Stimulated activated CD4-positive, alpha-beta T cell treated with anti-CD3 and anti-CD28 coated beads, TNF-alpha, amount 100 ng/mL, for 4 hours (primary cell): Measurements from ENCODE around the gene MYBPC3.

Source experiments
- DNase-seq, 3 experiments: peaks; one replicate each; pipeline ENCODE4 v3.0.0-alpha.2; 2020; ENCODE audit warnings: low read depth in 3 of 3

The MYBPC3 gene

DNA sequence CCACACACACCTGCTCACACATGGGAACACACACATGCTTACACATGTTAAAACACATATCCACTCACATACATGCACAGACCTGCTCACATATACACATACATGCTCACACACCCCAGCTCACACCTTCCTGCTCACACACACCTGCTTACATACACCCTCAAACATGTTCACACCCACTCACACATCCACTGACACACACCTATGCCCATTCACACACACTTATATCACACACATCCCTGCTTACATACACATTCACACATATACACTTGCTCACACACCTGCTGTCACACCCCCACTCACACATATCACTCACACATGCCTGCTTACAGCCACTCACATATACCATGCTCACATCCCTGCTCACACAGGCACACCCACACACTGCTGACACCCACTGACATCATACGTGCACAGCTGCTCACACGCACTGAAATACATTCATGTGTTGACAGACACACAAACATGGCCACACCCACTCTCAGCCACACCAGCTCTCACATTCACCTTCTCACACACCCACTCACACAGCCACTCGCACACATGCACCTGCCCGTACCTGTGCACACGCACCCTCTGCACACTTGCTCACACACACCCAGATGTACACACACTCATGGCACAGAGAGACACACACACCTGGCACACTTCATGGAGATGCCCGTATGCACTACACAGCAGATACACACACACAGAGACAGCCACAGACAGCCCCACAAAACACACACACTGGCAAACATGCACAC lies 5.7 kb upstream of the MYBPC3 start:
- DNase-seq = no peak

DNA sequence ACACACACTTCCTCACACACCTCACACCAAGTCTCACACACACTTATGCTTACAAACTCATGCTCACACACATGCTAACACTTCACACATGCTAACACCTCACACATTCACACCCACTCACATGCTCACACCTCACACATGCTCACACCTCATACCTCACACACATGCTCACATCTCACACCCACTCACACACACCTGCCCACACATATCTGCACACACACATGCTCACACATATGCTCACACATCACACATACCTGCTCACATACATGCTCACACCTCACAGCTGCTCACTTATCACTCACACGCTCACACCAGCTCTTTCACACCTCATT lies 4.5 kb upstream of the MYBPC3 start:
- DNase-seq = no peak

DNA sequence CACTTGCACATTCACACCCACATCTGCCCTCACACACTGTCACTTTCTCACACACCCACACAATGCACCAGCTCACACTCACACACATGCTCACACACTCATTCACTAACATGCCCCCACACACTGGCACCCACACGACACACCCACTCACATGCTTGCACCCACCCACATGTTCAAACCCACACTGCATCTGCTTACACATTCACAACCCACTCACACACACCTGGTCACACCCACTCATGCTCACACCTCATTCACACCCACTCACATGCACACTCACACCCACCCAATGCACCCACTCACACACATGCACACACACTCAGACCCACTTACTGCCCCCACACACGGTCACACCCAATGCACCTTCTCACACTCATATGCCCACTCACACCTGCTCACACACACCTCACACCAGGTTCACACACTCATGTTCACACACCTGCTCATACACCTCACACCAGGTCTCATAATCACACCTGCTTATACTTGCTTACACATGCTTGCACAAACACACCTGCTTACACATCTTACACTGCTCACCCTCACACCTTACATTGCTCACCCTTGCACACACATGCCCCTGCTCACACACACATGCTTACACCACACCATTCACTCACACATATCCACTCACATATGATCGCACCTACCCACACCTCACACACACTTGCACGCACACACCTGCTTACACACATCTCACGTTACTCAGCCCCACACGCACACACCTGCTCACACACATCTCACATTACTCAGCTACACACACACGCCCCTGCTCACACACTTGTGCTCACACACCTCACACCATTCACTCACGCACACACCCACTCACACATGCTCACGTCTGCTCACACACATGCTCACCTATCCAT lies 3.9 kb upstream of the MYBPC3 start:
- no peak for DNase-seq

DNA sequence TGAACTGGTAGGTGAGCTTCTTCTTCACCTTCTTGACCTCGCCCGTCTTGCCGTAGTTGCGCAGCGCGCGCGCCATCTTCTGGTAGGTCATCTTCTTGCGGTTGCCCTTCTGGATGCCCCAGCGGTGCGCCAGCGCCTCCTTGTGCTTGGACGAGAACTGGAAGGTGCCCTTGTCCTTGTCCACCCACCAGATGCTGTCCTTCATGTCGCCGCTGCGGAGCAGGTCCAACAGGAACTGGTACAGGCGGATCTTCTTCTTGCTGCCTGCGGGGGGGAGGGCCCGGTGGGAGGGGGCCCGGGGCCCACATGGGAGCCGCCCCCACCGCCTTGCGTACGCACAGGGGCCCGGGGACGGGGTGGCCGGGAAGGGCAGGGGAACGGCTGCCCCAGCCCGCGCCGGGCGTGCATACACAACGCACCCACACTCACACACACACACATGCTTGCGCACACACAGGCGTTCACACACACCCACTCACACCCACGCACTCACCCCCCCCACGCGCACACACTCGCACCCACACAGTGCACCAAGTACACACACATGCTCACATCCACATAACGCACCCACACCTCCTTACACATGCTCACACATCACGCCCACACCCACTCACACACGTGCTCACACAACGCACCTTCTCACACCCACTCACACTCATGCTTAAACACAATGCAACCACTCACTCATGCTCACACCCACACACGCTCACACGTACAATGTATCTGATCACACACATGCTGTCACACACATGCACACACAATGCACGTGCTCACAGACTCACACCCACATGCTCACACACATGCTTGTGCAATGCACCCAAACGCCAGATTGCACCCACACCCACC lies 3.0 kb upstream of the MYBPC3 start:
- DNase-seq = no peak

DNA sequence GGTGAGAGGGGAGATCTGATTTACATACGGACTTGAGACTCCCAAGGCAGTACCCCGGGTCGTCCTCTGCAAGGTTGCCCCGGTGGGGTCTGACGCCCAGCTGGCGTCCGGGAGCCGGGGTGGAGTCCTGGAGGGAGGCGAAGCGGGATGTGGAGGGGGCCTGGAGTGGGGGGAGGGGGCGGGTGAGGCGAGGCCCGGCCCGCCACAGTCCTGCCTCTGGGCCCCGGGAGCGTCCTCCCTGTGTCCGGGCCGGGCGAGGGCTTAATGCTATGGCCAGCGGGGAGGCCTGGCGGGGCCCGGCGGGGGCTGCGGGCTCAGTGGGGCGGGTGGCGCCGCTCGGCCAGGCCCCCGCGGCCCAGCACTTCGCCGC lies 2.4 kb upstream of the MYBPC3 start:
- no peak for DNase-seq

DNA sequence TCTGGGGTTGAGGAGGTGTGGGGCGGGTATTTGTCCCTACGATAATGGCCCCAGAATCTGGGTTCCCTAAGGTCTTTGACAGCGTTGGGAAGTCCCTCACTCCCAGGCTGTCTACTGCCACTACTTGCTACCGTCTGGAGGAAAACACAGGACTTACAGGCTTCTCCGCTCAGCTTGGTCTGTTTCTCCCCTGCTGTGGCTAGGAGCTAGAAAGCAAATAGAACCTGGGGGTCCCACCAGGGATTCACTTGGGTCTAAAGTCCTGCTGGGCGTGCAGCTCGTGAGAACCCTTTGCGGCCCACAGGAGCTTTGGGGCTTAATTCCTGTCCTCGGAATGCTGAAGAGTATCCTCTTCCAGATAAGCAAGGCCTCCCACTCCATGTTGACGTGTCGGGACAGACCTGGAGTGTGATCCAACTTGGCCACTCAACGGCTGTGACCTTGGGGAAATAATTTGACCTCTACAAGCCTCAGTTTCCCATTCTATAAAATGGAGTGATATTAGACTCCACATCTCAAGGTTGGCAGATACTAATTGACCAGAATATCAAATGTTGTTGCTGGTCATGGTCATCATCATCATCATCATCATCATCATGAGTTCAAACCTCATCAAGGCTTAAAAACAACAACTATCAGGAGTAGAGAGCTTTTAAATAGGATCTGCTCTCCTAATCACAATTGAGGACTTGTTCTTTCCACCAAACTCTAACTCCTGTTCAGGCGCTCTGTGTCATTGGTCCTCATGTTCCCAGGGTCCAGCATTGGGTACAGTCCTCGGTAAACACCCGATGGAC lies 1.7 kb upstream of the MYBPC3 start:
- no peak for DNase-seq

DNA sequence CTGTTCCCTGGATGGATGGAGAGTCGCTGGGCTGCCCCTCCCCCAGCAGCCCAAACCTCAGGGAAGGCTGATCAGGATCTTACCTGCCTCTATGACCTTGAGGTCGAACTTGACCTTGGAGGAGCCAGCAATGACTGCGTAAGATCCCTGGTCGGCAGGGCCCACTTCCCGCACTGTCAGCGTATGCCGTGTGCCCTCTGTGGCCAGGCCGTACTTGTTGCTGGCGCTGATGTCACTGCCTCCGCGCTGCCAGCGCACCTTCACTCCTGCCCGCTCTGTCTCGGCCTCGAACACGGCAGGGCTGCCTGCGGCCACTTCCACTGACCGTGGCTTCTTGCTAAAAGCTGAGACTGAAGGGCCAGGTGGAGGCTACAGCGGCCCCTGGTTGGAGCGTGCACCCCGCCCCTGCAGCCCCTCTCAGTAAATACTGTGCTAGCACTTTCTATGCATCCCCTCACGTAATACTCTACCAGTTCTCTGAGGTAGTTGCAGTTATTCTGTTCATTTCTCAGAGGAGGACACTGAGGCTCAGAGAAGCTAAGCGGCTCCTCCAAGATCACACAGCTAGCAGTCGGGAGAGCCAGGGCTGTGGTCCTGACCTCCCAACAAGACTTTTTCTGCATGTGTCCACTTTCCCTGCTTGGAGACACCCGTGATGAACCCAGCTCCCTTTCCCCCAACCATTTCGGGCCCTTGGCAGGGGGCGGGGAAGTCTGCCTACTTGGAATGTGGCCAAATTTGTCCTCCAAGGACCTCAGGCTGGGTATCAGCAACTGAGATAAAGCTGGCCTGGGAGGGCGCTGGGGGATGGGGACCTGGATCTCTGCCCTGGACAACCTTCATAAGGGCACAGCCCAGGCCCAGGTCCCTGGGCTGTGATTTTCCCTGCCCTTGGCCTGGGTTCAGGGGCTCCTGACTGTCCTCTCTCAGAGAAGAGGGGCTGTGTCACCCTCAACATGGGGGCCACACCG lies 1.1 kb downstream of the MYBPC3 start:
- DNase-seq = no peak

DNA sequence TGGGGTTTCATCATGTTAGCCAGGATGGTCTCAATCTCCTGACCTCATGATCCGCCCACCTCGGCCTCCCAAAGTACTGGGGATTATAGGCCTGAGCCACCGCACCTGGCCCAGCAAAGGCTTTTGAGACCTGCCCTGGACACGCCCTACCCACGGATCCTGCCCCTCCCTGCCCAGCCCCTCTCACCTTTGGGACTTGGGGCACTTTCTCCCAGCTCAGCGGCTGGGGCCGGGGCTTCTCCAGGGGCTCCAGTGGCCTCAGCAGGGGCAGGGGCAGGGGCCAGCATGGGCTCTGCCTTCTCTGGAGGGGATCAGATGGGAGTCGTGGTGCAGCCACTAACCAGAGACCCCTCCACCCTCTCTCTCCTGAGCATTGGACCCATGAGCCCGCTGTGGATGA lies 2.2 kb downstream of the MYBPC3 start:
- DNase-seq = no peak

DNA sequence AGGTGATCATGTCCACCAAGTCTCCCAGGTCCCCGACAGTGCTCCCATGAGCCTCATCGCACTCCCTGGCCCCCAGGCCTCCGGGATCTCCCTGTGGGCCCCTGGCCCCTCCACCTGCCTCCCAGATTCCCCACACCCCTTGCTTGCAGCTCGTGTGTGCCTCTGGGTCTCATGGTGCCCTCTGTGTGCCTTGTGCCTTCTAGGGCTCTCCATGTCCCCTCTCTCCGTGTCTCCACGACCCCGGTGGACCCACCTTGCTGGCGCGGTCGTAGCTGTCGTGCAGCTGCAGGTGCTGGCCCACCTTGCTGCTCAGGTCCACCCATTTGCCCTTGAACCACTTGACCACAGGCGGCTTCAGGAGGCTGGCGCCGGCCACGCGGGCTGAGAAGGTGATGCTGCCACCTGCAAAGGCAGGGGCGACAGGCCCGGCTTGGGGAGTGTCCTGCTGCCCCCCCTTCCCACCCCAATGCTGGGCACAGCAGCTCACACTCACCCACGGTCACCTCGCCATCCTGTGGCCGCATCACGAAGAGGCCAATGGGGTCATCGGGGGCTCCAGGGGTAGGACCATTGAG lies 2.9 kb downstream of the MYBPC3 start:
- DNase-seq = no peak

DNA sequence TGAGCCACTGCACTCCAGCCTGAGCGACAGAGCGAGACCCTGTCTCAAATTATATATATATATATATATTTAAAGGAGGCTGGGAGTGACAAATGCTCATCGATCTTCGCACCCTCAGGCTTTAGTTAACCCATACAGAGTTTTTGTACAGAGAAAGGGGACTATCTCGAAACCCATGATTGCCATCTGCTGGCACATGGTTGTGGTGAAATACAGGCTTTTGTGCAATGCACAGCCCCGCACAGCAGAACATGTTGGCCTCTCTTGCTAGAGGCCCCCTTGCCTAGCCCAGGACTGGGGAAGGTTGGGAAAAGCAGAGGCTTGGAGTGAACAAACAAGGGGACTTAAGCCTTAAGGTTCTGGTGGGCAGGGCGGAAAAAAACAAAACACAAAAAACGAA lies 3.6 kb downstream of the MYBPC3 start:
- no peak for DNase-seq

DNA sequence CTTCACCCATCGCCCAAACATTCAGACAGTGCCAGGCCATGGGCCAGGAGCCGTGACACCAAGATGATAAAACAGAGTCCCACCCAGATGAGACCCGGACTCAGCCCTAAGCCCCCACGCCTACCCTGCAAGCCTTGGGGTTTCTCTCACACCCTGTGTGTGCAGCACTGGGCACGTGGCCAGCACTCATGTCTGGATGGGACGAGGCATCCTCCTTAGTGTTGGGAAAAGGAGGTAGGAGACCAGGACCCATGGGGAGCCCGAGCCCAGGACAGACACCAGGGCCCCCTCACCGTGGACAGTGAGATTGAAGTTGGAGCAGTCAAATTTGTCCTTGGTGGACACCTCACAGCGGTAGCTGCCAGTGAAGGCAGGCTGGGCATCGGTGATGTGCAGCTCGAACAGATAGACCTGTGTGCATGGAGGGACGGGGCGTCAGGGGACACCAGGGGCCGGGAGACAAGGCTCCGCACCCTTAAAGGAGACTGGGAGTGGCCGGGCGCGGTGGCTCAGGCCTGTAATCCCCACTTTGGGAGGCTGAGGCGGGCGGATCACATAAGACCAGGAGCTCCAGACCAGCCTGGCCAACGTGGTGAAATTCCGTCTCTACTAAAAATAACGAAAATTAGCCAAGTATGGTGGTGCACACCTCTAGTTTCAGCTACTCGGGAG lies 4.2 kb downstream of the MYBPC3 start:
- DNase-seq = no peak

DNA sequence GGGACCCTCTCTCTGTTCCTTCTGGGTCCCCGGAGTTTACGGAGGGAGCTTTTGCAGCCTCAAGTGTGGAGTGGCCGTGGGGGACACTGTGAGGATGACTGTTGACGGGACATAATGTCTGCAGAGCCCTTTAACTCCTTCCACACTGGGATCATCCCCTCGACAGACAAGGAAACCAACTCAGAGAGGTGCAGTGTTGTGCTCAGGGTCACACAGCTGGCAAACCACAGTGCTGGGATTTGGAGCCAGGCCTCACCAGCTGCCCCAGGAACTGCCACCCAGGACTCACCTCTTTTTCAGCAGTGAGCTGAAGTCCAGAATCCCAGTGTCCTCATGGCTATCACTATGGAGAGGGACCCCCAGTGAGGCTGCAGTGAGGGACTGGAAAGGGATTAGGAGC lies 5.4 kb downstream of the MYBPC3 start:
- no peak for DNase-seq

DNA sequence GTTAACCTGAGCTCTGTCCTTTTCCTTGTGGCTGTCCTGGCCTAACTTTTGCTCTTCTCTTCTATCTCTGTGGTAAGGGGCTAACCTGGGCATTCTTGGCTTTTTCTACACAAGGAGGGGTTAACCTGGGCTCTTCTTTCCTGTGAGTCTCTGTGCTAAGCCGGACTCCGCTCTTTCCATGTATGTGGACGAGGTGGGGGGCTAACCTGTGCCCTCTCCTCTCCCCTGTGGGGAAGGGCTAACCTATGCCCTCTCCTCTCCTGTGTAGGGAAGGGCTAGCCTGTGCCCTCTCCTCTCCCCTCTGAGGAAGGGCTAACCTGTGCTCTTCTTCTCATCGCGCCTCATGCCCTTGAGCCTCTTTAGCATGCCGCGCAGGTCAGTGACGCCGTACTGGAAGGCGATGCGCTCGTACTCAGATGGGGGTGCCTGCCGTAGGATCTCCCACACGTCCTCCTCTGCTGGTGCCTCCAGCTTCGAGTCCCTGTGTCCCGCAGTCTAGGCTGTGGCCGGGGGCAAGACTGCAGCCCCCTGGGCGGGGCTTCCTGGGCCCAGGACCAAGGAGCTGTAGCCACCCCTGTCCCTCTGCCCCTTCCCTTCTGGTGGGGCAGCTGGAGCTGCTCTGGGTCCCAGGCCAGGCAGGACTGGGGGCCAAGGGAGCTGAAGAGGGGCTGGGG lies 6.5 kb downstream of the MYBPC3 start:
- no peak for DNase-seq

DNA sequence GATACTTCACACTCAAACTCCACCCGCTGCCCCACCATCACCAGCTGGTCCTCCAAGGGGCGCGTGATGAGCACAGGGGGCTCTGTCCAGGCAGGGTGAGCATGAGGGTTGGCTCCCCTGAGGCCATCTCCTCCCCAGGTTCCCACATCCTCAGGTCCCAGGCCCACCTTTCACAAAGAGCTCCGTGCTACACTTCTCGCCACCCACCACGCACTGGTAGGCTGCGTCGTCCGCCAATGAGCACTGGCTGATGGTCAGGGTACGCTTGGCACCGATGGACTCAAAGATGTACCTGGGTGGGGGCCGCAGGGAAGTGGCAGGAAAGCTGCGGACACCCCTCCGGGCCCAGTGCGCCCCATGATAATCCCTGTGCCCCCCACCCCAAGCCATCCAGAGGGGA lies 9.6 kb downstream of the MYBPC3 start:
- no peak for DNase-seq

DNA sequence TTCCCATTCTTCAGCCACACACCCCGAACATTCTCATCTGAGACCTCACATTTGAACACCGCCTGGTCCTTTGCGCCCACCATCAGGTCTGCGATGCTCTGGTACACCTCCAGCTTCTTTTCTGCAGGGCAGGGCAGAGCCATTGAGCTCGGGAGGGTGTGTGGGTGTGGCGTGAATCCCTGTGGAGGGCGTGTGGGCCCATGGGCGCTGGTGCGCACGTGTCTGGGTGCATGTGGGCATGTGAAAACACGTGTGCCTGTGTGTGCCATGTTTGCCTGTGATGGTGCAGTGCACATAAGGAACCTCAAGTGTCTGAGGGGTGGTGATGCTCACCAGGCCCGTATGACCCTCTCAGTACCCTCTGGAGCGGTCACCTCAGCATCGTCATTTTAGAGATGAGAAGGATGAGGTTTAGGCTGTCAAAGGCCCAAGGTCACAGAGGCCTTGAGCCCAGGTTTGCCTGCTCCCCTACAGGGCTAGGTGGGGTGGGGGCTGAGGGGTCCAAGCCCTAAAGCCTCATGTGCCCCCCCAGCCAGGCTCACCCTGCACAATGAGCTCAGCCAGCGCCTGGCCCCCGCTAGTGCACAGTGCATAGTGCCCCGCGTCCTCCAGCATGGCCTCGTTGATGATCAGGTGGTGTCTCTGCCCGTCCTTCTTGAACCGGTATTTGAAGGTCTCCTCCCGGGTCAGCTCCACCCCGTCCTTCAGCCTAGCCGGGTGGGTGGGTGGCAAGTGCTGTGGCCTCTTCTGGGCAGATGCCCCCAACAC lies 10.3 kb downstream of the MYBPC3 start:
- no peak for DNase-seq

DNA sequence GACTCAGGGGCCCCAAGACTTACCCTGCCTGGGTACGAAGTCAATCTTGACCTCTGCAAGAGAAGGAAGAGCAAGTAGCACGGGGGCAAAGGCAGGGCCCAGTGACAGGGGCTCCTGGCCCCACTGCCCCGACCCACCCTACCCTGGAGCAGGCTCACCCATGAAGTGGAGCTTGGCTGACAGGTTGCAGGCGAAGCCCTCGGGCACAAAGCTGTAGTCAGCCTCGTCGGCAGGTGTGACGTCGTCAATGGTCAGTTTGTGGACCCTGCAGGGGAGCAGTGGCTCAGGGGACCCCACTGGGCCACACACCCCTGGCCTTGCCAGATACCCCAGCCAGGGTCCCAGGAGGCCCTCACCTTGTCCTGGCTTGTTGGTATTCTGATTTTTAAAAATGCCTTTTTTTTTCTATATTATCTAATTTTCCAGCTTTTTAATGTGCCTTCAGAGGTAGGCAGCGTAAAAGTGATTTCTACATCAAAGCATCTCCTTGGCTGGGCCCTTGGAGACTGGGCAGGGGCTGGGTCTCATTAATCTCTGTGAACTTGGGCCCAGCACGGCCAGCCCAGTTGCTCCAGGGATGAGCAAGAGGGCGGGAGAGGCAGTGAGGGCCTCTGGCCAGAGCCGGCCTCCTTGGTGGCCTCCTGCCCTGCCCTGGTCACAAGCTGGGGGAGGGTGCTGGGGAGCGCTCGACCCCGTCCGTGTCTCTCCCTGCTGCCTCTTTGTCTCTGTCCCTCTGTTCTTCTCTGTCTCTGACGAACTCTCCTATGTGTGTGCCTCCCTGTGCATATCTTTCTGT lies 11.3 kb downstream of the MYBPC3 start:
- no peak for DNase-seq

DNA sequence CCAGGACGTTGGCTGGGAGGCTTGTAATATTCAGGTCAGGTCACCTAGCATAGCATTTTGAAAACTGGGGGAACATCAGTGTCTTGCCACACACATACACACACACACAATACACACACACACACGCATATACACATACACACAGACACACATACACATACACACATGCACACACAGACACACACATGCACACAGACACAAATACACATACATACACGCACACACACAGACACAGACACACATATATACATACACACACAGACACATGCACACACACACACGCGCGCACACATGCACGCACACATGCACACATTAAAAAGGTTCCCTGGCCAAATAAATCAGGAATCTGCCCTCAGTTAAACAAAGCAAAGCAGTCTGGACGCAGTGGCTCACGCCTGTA lies 12.5 kb downstream of the MYBPC3 start:
- DNase-seq = no peak
